HepG2 (cell line): ENCODE data around the gene AP5B1. TPM values are rescaled to one million over a fixed set of nuclear protein-coding genes. Genes with fewer than 3 reads are reported as not detected.

Experiments
- ATAC-seq: fragments of 200-7000 bp; cut with Tn5 transposase; 3 replicates; pipeline ENCODE4 v1.9.1; 2020; ENCODE audit warnings: mild to moderate bottlenecking, moderate library complexity
- BruUV-seq: library from RNA; stranded (reverse); fragments of 400-500 nt; replicated peaks from 2 replicates; lab custom pipeline; 2021; lab: Mats Ljungman, UMichigan
- CTCF ChIA-PET: fragments of 300-600 bp; formaldehyde crosslinking; extraction: SDS; loops from one replicate; lab custom pipeline; 2021; ENCODE audit warnings: low total read pairs, inconsistent platforms, low intra/inter-chr PET ratio; lab: Yijun Ruan, JAX
- POLR2A ChIA-PET: fragments of 350-600 bp; sonication (Branson Sonifier 250); formaldehyde crosslinking; loops from one replicate; lab custom pipeline; 2020; ENCODE audit warnings: antibody characterized with exemption, inconsistent platforms; lab: Yijun Ruan, JAX
- DNase-seq: peaks from one replicate; pipeline ENCODE4 v3.0.0-alpha.2; 2015; ENCODE audit warnings: low spot score
- FAIRE-seq: peaks from 3 replicates; lab custom pipeline; 2011; peaks lifted over from hg19 to GRCh38; lab: Jason Lieb, UNC
- H2AFZ ChIP-seq: one replicate; pipeline ENCODE4 v1.6.1; 2011; ENCODE audit warnings: low read length, inconsistent platforms
- H3K27ac ChIP-seq: fragments of 300-600 bp; 3 replicates; pipeline ENCODE4 v1.8.0; 2011; ENCODE audit warnings: mixed run types, mild to moderate bottlenecking, mixed read lengths, low read length, inconsistent platforms; ENCODE audit not compliant: insufficient read depth; ENCODE audit errors: extremely low read length
- H3K27me3 ChIP-seq, 2 experiments: fragments of 200-600 bp in 1 of 2; 2 replicates in 1 of 2; 3 replicates in 1 of 2; pipeline versions ENCODE4 v1.6.0 to v1.8.0; 2011; ENCODE audit warnings: low read length in 2 of 2, mild to moderate bottlenecking in 2 of 2, moderate library complexity in 2 of 2, inconsistent platforms in 1 of 2; ENCODE audit not compliant: insufficient read depth in 2 of 2, control insufficient read depth in 1 of 2
- H3K36me3 ChIP-seq, 2 experiments: fragments of 200-600 bp in 1 of 2; replicated peaks in 1 of 2; 2 replicates in 1 of 2; 3 replicates in 1 of 2; pipeline versions ENCODE4 v1.5.1 to v1.8.0; 2011; ENCODE audit warnings: low read length in 2 of 2, inconsistent platforms in 1 of 2; ENCODE audit not compliant: insufficient read depth in 2 of 2, control insufficient read depth in 1 of 2
- H3K4me1 ChIP-seq: 2 replicates; pipeline ENCODE4 v1.5.1; 2012; ENCODE audit warnings: low read length, inconsistent platforms; ENCODE audit not compliant: insufficient read depth
- H3K4me2 ChIP-seq: 2 replicates; pipeline ENCODE4 v1.6.0; 2011; ENCODE audit warnings: low read depth, low read length, inconsistent platforms
- H3K4me3 ChIP-seq, 3 experiments: fragments of 200-600 bp in 1 of 3; sonication (generic), shearing (Covaris generic) in 1 of 3; replicated peaks in 1 of 3; 2 replicates each; pipeline ENCODE4 v1.5.1; 2011 to 2016; ENCODE audit warnings: low read length in 3 of 3, inconsistent platforms in 2 of 3, low read depth in 2 of 3, mild to moderate bottlenecking in 2 of 3, control low read depth in 1 of 3, mixed read lengths in 1 of 3; ENCODE audit not compliant: insufficient read depth in 1 of 3
- H3K79me2 ChIP-seq: one replicate; pipeline ENCODE4 v1.6.1; 2011; ENCODE audit warnings: low read length, inconsistent platforms; ENCODE audit not compliant: insufficient read depth
- H3K9ac ChIP-seq: 2 replicates; pipeline ENCODE4 v1.6.0; 2011; ENCODE audit warnings: mild to moderate bottlenecking, low read depth, low read length, inconsistent platforms; ENCODE audit not compliant: insufficient read depth
- H3K9me3 ChIP-seq: 2 replicates; pipeline ENCODE4 v1.5.1; 2012; ENCODE audit warnings: mild to moderate bottlenecking, low read length
- H4K20me1 ChIP-seq: 2 replicates; pipeline ENCODE4 v1.6.0; 2011; ENCODE audit warnings: inconsistent platforms, mild to moderate bottlenecking, low read length, moderate library complexity; ENCODE audit not compliant: insufficient read depth
- BRD4 ChIP-seq: sonication (generic); formaldehyde crosslinking; IDR thresholded peaks from 2 replicates; pipeline ENCODE4 v1.4.0; 2020; ENCODE audit warnings: missing genetic modification reagents
- DZIP1 ChIP-seq: sonication (generic); formaldehyde crosslinking; IDR thresholded peaks from 2 replicates; pipeline ENCODE4 v1.5.0; 2020; ENCODE audit warnings: mild to moderate bottlenecking, missing genetic modification reagents
- FLYWCH1 ChIP-seq: sonication (generic); formaldehyde crosslinking; IDR thresholded peaks from 2 replicates; pipeline ENCODE4 v1.8.1; 2023; ENCODE audit warnings: mild to moderate bottlenecking, missing genetic modification reagents
- IRF1 ChIP-seq: sonication (generic); formaldehyde crosslinking; IDR thresholded peaks from 2 replicates; pipeline ENCODE4 v1.4.0; 2020; ENCODE audit warnings: low read depth, mild to moderate bottlenecking, missing genetic modification reagents
- KLF6 ChIP-seq: IDR thresholded peaks from 2 replicates; pipeline ENCODE4 v1.8.0; 2016; ENCODE audit warnings: missing biosample characterization, missing genetic modification reagents
- MXD1 ChIP-seq: sonication (generic); formaldehyde crosslinking; IDR thresholded peaks from 2 replicates; pipeline ENCODE4 v1.4.0; 2020; ENCODE audit warnings: mild to moderate bottlenecking, missing genetic modification reagents
- SAP130 ChIP-seq: IDR thresholded peaks from 2 replicates; pipeline ENCODE4 v1.6.1; 2016; ENCODE audit warnings: low read depth
- ZEB1 ChIP-seq: IDR thresholded peaks from 2 replicates; pipeline ENCODE4 v1.6.1; 2012; ENCODE audit warnings: mild to moderate bottlenecking, low read depth, inconsistent platforms; ENCODE audit not compliant: insufficient replicate concordance
- ZNF24 ChIP-seq: fragments of 450-650 bp; IDR thresholded peaks from 2 replicates; pipeline ENCODE4 v1.6.1; 2017; ENCODE audit warnings: antibody characterized with exemption, mild to moderate bottlenecking
- ZNF292 ChIP-seq: sonication (generic); formaldehyde crosslinking; IDR thresholded peaks from 2 replicates; pipeline ENCODE4 v1.8.1; 2022; ENCODE audit warnings: mild to moderate bottlenecking, low read depth, missing genetic modification reagents, borderline replicate concordance
- ZNF770 ChIP-seq: sonication (generic); formaldehyde crosslinking; IDR thresholded peaks from 2 replicates; pipeline ENCODE4 v1.5.0; 2020; ENCODE audit warnings: mild to moderate bottlenecking, missing genetic modification reagents
- ZXDC ChIP-seq: sonication (generic); formaldehyde crosslinking; IDR thresholded peaks from 2 replicates; pipeline ENCODE4 v1.5.0; 2020; ENCODE audit warnings: mild to moderate bottlenecking, missing genetic modification reagents
- WGBS: methylation state at CpG from one replicate; pipeline ENCODE4 v1.1.6; 2017; ENCODE audit warnings: low lambda C conversion rate; 5-methylcytosine and 5-hydroxymethylcytosine counted together
- in situ Hi-C: cut with HindIII; loops from 2 replicates; pipeline ENCODE4 v1.10.0; 2017; ENCODE audit warnings: low pct_unique_long_range_greater_than_20kb; ENCODE audit not compliant: extremely low pct_ligation_motif_present
- intact Hi-C: fragments of 100-400 bp; cut with micrococcal nuclease; formaldehyde crosslinking; loops from one replicate; pipeline ENCODE4 v1.10.0; 2022; ENCODE audit not compliant: unreplicated experiment
- polyA plus RNA-seq, 8 experiments: library from polyadenylated mRNA; depleted of rRNA in 3 of 8; stranded (reverse) in 7 of 8; unstranded in 1 of 8; fragments of >200 nt; fragmentation: Illumina TruSeq in 4 of 8; extraction: Trizol in 4 of 8; gene quantifications; 2 replicates each; pipeline versions ENCODE4 v1.2.1 to v1.2.3, GENCODE V29; 2011 to 2016; ENCODE audit warnings: low read depth in 4 of 8, missing spikeins in 1 of 8, mixed read lengths in 1 of 8; ENCODE audit not compliant: insufficient read depth in 1 of 8
- total RNA-seq, 5 experiments: library from RNA; depleted of rRNA; stranded (reverse); fragments of >200 nt; fragmentation: Illumina TruSeq; extraction: Trizol; gene quantifications; 2 replicates each; pipeline ENCODE4 v1.2.3, GENCODE V29; 2016; ENCODE audit warnings: low read depth in 1 of 5

The AP5B1 gene
- total and polyA plus RNA-seq, 2 of the 13 experiments (the other 11 are each of a cell fraction or from before 2014, with no cell fraction given), result 1.7 to 4.4 TPM

- TF ChIP-seq ZNF770, result no peak
- no peak for TF ChIP-seq SAP130 (CRISPR knock-in tag)
- no peak for TF ChIP-seq DZIP1 (CRISPR knock-in tag)
Observed at GRCh38 chr11:65777241-65777640, 3.5 kb downstream of the AP5B1 start (continued).

- no peaks in the 10 kb centered on the region for H3K36me3 ChIP-seq
- H2AFZ ChIP-seq, result no peak overlapping the region
- ATAC-seq (no peak), DNase-seq (no peak), FAIRE-seq (no peak)
- no TSS peak for BruUV-seq
- peaks cover 0 to 3% of the 10 kb centered on the region in 2 experiments; a peak in 1 of 5 replicates for H3K27me3 ChIP-seq
- intact Hi-C loops, result no loop called here
- peaks cover 35% of the 10 kb centered on the region for H3K4me1 ChIP-seq
- H3K9ac ChIP-seq, result no peak overlapping the region
- H3K9me3 ChIP-seq, result no peaks in the 10 kb centered on the region
- ChIA-PET POLR2A (interaction anchor here (0.8 to 1.5 kb wide), 4 partner anchors 12 to 65 kb away, joined by 3 to 6 read pairs (median 4); partner anchors contain the start of genes KAT5 and RNASEH2C), CTCF (interaction anchor here (1.2 kb wide), 1 partner anchor 42 kb away, joined by 4 read pairs; no protein-coding TSS in a partner anchor)
- TF ChIP-seq ZEB1, result no peak
- no peak for TF ChIP-seq IRF1 (CRISPR knock-in tag)
- TF ChIP-seq KLF6 (CRISPR knock-in tag), result no peak
- TF ChIP-seq MXD1, result no peak
- TF ChIP-seq ZNF24, result no peak
- no peak for TF ChIP-seq BRD4 (CRISPR knock-in tag)
- TF ChIP-seq ZXDC (CRISPR knock-in tag), result no peak
- TF ChIP-seq ZNF292 (CRISPR knock-in tag), result no peak
- TF ChIP-seq FLYWCH1 (CRISPR knock-in tag), result no peak
- no peak overlapping the region for H3K27ac ChIP-seq
- no peak overlapping the region for H3K4me2 ChIP-seq
- no peaks in the 10 kb centered on the region for H4K20me1 ChIP-seq
- H3K4me3 ChIP-seq, result no peak overlapping the region
- in situ Hi-C loops, result no loop called here
- H3K79me2 ChIP-seq, result no peaks in the 10 kb centered on the region
- 85% methylated on average over 5 of the region's 8 CpGs for WGBS
Observed at GRCh38 chr11:65776710-65777141, 4.0 kb downstream of the AP5B1 start.
